ENCODE measurements around the gene AURKB.
A peak's percentile ranks its signal among the peaks of the same experiment; 100 is the strongest.

AURKB gene

DNA sequence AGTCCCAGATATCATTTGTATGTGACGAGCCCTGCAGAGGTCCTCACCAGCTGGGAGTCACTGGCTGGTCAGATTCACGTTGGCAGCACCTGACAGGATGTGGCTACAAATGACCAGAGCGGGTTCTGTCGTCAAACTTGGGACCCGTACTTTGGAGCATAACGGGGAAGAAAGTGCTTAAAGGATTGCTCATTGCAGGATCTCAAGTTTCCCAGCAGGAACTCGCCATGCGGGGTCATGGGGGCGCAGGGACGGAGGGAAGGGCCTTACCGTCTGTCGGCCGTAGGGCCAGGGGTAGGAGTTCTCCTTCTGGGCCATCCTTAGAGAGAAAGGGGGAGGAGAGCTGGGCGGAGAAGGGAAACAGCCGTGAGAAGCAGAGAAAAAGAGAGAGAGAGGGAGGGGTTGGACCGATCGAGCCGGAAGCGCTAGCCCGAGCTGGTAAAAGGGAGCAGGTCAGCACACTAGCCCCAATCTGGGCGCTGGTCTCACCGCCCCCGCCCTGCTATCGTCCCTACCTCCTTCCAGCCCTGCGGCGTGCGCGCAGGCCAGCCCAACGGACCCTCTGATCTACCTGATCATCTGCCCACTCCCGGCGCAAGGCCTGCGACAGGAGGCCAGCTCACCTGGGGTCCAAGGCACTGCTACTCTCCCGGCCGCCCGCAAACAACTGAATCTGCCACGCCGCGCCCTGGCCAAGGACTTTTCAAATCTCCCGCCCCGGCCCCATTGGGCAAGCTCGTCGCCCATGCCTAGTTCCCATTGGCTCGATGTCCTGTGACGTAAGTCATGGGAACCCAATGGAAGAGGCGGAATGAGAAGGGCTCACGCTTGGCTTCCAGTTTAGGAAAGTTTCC lies at the start of gene AURKB:
Gene AURKB, minus strand, starts transcription at position 669 of the 854 bp plus-strand sequence. Its CDS starts 351 bp downstream, at position 318.
- DNase-seq (ENCODE audit: low read depth), result peak; percentile 92
- peak within 1 kb of the TSS; percentile 90 for H3K4me3 ChIP-seq (ENCODE audit: low read depth, low read length)
- peak; percentile 54 for TF ChIP-seq POLR2A (IDR thresholded peaks at IDR 0.05; ENCODE audit: extremely low read depth, insufficient read length)
- TF ChIP-seq, protein P1, sequence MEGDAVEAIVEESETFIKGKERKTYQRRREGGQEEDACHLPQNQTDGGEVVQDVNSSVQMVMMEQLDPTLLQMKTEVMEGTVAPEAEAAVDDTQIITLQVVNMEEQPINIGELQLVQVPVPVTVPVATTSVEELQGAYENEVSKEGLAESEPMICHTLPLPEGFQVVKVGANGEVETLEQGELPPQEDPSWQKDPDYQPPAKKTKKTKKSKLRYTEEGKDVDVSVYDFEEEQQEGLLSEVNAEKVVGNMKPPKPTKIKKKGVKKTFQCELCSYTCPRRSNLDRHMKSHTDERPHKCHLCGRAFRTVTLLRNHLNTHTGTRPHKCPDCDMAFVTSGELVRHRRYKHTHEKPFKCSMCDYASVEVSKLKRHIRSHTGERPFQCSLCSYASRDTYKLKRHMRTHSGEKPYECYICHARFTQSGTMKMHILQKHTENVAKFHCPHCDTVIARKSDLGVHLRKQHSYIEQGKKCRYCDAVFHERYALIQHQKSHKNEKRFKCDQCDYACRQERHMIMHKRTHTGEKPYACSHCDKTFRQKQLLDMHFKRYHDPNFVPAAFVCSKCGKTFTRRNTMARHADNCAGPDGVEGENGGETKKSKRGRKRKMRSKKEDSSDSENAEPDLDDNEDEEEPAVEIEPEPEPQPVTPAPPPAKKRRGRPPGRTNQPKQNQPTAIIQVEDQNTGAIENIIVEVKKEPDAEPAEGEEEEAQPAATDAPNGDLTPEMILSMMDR (IDR thresholded peaks at IDR 0.05; ENCODE audit: low read depth, low read length), result no peak
- TF ChIP-seq MAX (IDR thresholded peaks at IDR 0.05; ENCODE audit: low read depth, low read length), result peak; percentile 56
- peak; percentile 72 for TF ChIP-seq MYC (IDR thresholded peaks at IDR 0.05; ENCODE audit: low read depth, low read length)

DNA sequence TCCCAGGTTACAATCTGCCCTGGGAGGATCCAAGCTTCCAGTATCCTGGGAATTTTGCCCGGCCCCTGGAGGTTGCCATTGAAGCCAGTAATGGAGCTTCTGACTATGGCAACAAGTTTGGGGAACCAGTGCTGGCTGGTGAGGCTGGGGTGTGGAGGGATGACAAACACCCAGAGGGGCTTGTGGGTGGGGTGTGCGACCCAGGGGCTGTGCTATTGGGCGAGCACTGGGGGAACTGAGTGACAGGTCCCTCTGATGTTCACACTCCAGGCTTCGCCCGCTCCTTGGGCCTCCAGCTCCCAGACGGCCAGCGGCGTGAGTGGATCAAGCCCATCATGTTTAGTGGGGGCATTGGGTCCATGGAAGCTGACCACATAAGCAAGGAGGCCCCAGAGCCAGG lies 47.4 kb upstream of the AURKB start:
- no peak overlapping the region for H3K4me3 ChIP-seq (ENCODE audit: low read depth, low read length)
- no peak for DNase-seq (ENCODE audit: low read depth)
- no peak for TF ChIP-seq MAX (IDR thresholded peaks at IDR 0.05; ENCODE audit: low read depth, low read length)
- TF ChIP-seq, protein P1 (IDR thresholded peaks at IDR 0.05; ENCODE audit: low read depth, low read length), result no peak
- TF ChIP-seq MYC (IDR thresholded peaks at IDR 0.05; ENCODE audit: low read depth, low read length), result no peak

GRCh38 chr17:8256691-8257090 lies 46.3 kb upstream of the AURKB start:
- TF ChIP-seq POLR2A (IDR thresholded peaks at IDR 0.05; ENCODE audit: extremely low read depth, insufficient read length) (no peak), MYC (IDR thresholded peaks at IDR 0.05; ENCODE audit: low read depth, low read length) (no peak), MAX (IDR thresholded peaks at IDR 0.05; ENCODE audit: low read depth, low read length) (no peak)
- TF ChIP-seq, protein P1 (IDR thresholded peaks at IDR 0.05; ENCODE audit: low read depth, low read length), result no peak
- DNase-seq (ENCODE audit: low read depth), result no peak
- H3K4me3 ChIP-seq (ENCODE audit: low read depth, low read length), result no peak overlapping the region

DNA sequence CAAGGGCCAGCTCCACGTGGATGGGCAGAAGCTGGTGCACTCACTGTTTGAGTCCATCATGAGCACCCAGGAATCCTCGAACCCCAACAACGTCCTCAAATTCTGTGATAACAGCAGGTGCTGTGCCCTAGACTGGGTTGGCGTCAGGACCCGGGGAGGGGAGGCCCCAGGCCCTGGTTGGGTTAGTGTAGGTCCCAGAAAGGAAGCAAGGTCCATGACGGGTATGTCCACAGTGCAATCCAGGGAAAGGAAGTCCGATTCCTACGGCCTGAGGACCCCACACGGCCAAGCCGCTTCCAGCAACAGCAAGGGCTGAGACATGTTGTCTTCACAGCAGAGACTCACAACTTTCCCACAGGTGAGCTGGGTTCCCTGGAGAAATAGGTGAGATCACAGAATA lies 45.9 kb upstream of the AURKB start:
- DNase-seq (ENCODE audit: low read depth), result no peak
- no peak overlapping the region for H3K4me3 ChIP-seq (ENCODE audit: low read depth, low read length)
- TF ChIP-seq MAX (IDR thresholded peaks at IDR 0.05; ENCODE audit: low read depth, low read length) (no peak), POLR2A (IDR thresholded peaks at IDR 0.05; ENCODE audit: extremely low read depth, insufficient read length) (no peak), MYC (IDR thresholded peaks at IDR 0.05; ENCODE audit: low read depth, low read length) (no peak)
- TF ChIP-seq, protein P1 (IDR thresholded peaks at IDR 0.05; ENCODE audit: low read depth, low read length), result no peak

DNA sequence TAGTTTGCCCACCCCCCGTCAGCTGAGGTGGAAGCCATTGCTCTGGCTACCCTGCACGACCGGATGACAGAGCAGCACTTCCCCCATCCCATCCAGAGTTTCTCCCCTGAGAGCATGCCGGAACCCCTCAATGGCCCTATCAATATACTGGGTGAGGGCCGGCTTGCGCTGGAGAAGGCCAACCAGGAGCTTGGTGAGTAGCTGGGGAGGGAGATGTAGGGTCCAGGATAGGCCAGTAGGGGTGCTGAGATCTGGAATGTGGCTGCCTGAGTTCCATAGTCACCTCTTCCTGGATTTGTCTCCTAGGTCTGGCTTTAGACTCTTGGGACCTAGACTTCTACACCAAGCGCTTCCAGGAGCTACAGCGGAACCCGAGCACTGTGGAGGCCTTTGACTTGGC lies 45.1 kb upstream of the AURKB start:
- TF ChIP-seq, protein P1 (IDR thresholded peaks at IDR 0.05; ENCODE audit: low read depth, low read length), result no peak
- no peak for TF ChIP-seq POLR2A (IDR thresholded peaks at IDR 0.05; ENCODE audit: extremely low read depth, insufficient read length)
- TF ChIP-seq MYC (IDR thresholded peaks at IDR 0.05; ENCODE audit: low read depth, low read length), result no peak
- no peak for TF ChIP-seq MAX (IDR thresholded peaks at IDR 0.05; ENCODE audit: low read depth, low read length)
- no peak for DNase-seq (ENCODE audit: low read depth)

More for the DNA sequence above, 45.1 kb upstream of the AURKB start:
- no peak overlapping the region for H3K4me3 ChIP-seq (ENCODE audit: low read depth, low read length)

All from NB4 (cell line).